HUES64 (cell line): Measurements from ENCODE around the gene UBASH3B.

Source experiments
- H3K27ac ChIP-seq: 2 replicates; pipeline ENCODE4 v1.7.0; 2013; ENCODE audit warnings: low read depth, low read length, inconsistent platforms
- H3K27me3 ChIP-seq: 2 replicates; pipeline ENCODE4 v1.6.1; 2013; ENCODE audit warnings: mild to moderate bottlenecking, low read length; ENCODE audit not compliant: insufficient read depth
- H3K36me3 ChIP-seq: 2 replicates; pipeline ENCODE4 v1.6.1; 2013; ENCODE audit warnings: mild to moderate bottlenecking, low read length; ENCODE audit not compliant: insufficient read depth
- H3K4me1 ChIP-seq: 2 replicates; pipeline ENCODE4 v1.6.1; 2013; ENCODE audit warnings: mild to moderate bottlenecking, low read length, moderate library complexity; ENCODE audit not compliant: insufficient read depth
- H3K4me3 ChIP-seq: 2 replicates; pipeline ENCODE4 v1.5.1; 2013; ENCODE audit warnings: mild to moderate bottlenecking, low read length, moderate library complexity
- H3K9ac ChIP-seq: 2 replicates; pipeline ENCODE4 v1.6.1; 2013; ENCODE audit warnings: mild to moderate bottlenecking, low read depth, low read length
- H3K9me3 ChIP-seq: 2 replicates; pipeline ENCODE4 v1.6.1; 2013; ENCODE audit warnings: low read depth, low read length; ENCODE audit not compliant: insufficient read depth
- WGBS: fragments of 150-250, 120-280 bp; methylation state at CpG from one replicate; pipeline ENCODE4 v1.1.7; 2013; ENCODE audit warnings: missing lambda C conversion rate; 5-methylcytosine and 5-hydroxymethylcytosine counted together

The UBASH3B gene

GRCh38 chr11:122665861-122666260, 10.3 kb downstream of the UBASH3B start:
- Histone ChIP-seq H3K9ac (no peak overlapping the region), H3K27ac (no peak overlapping the region), H3K36me3 (no peaks in the 10 kb centered on the region)

GRCh38 chr11:122666743-122667142, 11.2 kb downstream of the UBASH3B start:
- Histone ChIP-seq H3K9me3 (peaks cover 5% of the 10 kb centered on the region; the same call in 1 of the 2 replicates), H3K4me3 (no peak overlapping the region), H3K36me3 (no peaks in the 10 kb centered on the region), H3K4me1 (no peaks in the 10 kb centered on the region), H3K27me3 (no peaks in the 10 kb centered on the region), H3K27ac (no peak overlapping the region), H3K9ac (no peak overlapping the region)

More at GRCh38 chr11:122665861-122666260, 10.3 kb downstream of the UBASH3B start:
- Histone ChIP-seq H3K9me3 (peaks cover 5% of the 10 kb centered on the region; the same call in 1 of the 2 replicates), H3K4me1 (peaks cover 6% of the 10 kb centered on the region; the same call in 1 of the 2 replicates), H3K4me3 (no peak overlapping the region), H3K27me3 (no peaks in the 10 kb centered on the region)
- WGBS, result 91% methylated on average over 10 of the region's 10 CpGs

GRCh38 chr11:122668562-122669090, 13.1 kb downstream of the UBASH3B start:
- no peak overlapping the region for H3K27ac ChIP-seq
- WGBS, result 87% methylated on average over 6 of the region's 6 CpGs
- H3K4me1 ChIP-seq, result no peaks in the 10 kb centered on the region

GRCh38 chr11:122670131-122670530, 14.6 kb downstream of the UBASH3B start:
- H3K27ac ChIP-seq, result no peak overlapping the region

More at GRCh38 chr11:122668562-122669090, 13.1 kb downstream of the UBASH3B start:
- H3K9ac ChIP-seq, result no peak overlapping the region
- no peaks in the 10 kb centered on the region for H3K36me3 ChIP-seq
- no peak overlapping the region for H3K4me3 ChIP-seq
- H3K9me3 ChIP-seq, result peaks cover 5% of the 10 kb centered on the region; the same call in 1 of the 2 replicates
- H3K27me3 ChIP-seq, result no peaks in the 10 kb centered on the region

GRCh38 chr11:122671400-122671891, 15.9 kb downstream of the UBASH3B start:
- 82% methylated on average over 12 of the region's 12 CpGs for WGBS
- peaks cover 5% of the 10 kb centered on the region; the same call in 1 of the 2 replicates for H3K9me3 ChIP-seq
- H3K27me3 ChIP-seq, result no peaks in the 10 kb centered on the region
- no peak overlapping the region for H3K4me3 ChIP-seq
- H3K27ac ChIP-seq, result no peak overlapping the region
- no peak overlapping the region for H3K9ac ChIP-seq
- no peaks in the 10 kb centered on the region for H3K36me3 ChIP-seq
- peaks cover under 1% of the 10 kb centered on the region; the same call in 1 of the 2 replicates for H3K4me1 ChIP-seq

More at GRCh38 chr11:122670131-122670530, 14.6 kb downstream of the UBASH3B start:
- Histone ChIP-seq H3K36me3 (no peaks in the 10 kb centered on the region), H3K27me3 (no peaks in the 10 kb centered on the region), H3K4me3 (no peak overlapping the region), H3K9me3 (peaks cover 5% of the 10 kb centered on the region; the same call in 1 of the 2 replicates), H3K9ac (no peak overlapping the region), H3K4me1 (no peaks in the 10 kb centered on the region)
- no CpG with 5 or more reads among the region's 1 CpG for WGBS

GRCh38 chr11:122672892-122673291, 17.4 kb downstream of the UBASH3B start:
- Histone ChIP-seq H3K4me1 (peaks cover 4% of the 10 kb centered on the region; the same call in 1 of the 2 replicates), H3K9me3 (peaks cover 5% of the 10 kb centered on the region; the same call in 1 of the 2 replicates), H3K27ac (no peak overlapping the region), H3K4me3 (no peak overlapping the region), H3K9ac (no peak overlapping the region), H3K27me3 (no peaks in the 10 kb centered on the region), H3K36me3 (no peaks in the 10 kb centered on the region)
- 95% methylated on average over 4 of the region's 4 CpGs for WGBS

GRCh38 chr11:122673701-122674100, 18.2 kb downstream of the UBASH3B start:
- Histone ChIP-seq H3K27me3 (no peaks in the 10 kb centered on the region), H3K4me3 (no peak overlapping the region), H3K36me3 (no peaks in the 10 kb centered on the region), H3K27ac (no peak overlapping the region), H3K9ac (no peak overlapping the region), H3K9me3 (peaks cover 5% of the 10 kb centered on the region; the same call in 1 of the 2 replicates), H3K4me1 (peaks cover 4% of the 10 kb centered on the region; the same call in 1 of the 2 replicates)

GRCh38 chr11:122676638-122677037, 21.1 kb downstream of the UBASH3B start:
- Histone ChIP-seq H3K36me3 (no peaks in the 10 kb centered on the region), H3K4me3 (no peak overlapping the region), H3K9ac (no peak overlapping the region), H3K27me3 (no peaks in the 10 kb centered on the region), H3K27ac (no peak overlapping the region), H3K4me1 (peaks cover 4% of the 10 kb centered on the region; the same call in 1 of the 2 replicates), H3K9me3 (no peaks in the 10 kb centered on the region)
- 81% methylated on average over 4 of the region's 4 CpGs for WGBS

- Histone ChIP-seq H3K9me3 (no peaks in the 10 kb centered on the region), H3K36me3 (no peaks in the 10 kb centered on the region), H3K9ac (no peak overlapping the region), H3K4me1 (peaks cover 5% of the 10 kb centered on the region; the same call in 1 of the 2 replicates), H3K27ac (no peak overlapping the region), H3K27me3 (no peaks in the 10 kb centered on the region), H3K4me3 (no peak overlapping the region)
- 82% methylated on average over 6 of the region's 6 CpGs for WGBS
Observed at GRCh38 chr11:122677256-122677655, 21.7 kb downstream of the UBASH3B start.

GRCh38 chr11:122678406-122678805, 22.9 kb downstream of the UBASH3B start:
- Histone ChIP-seq H3K9ac (no peak overlapping the region), H3K9me3 (no peaks in the 10 kb centered on the region), H3K27ac (no peak overlapping the region), H3K27me3 (no peaks in the 10 kb centered on the region), H3K36me3 (no peaks in the 10 kb centered on the region), H3K4me3 (no peak overlapping the region), H3K4me1 (peaks cover 7% of the 10 kb centered on the region; the same call in 1 of the 2 replicates)

- H3K9ac ChIP-seq, result no peak overlapping the region
- no peak overlapping the region for H3K4me3 ChIP-seq
- H3K36me3 ChIP-seq, result no peaks in the 10 kb centered on the region
- H3K4me1 ChIP-seq, result peaks cover 7% of the 10 kb centered on the region; the same call in 1 of the 2 replicates
- H3K27ac ChIP-seq, result no peak overlapping the region
- no peaks in the 10 kb centered on the region for H3K27me3 ChIP-seq
- WGBS, result 92% methylated on average over 1 of the region's 2 CpGs
- no peaks in the 10 kb centered on the region for H3K9me3 ChIP-seq
Observed at GRCh38 chr11:122679466-122679865, 23.9 kb downstream of the UBASH3B start.
